SU-DHL-6 (cell line): ENCODE results near the gene CCSER2.

Experiments used
- CTCF ChIP-seq: fragments of 200-600 bp; sonication (generic); IDR thresholded peaks from one replicate; pipeline ENCODE4 v1.5.1; 2017; ENCODE audit warnings: antibody characterized with exemption, mild to moderate bottlenecking, low read length, moderate library complexity; ENCODE audit not compliant: insufficient read depth, poor library complexity, severe bottlenecking
- EZH2phosphoT487 ChIP-seq: fragments of 200-600 bp; sonication (generic), shearing (Covaris generic); conservative IDR thresholded peaks from 2 replicates; pipeline ENCODE4 v1.6.1; 2018; ENCODE audit warnings: mild to moderate bottlenecking, antibody characterized with exemption, low read length, moderate library complexity, mixed read lengths

GRCh38 chr10:84499846-84500245, 171.5 kb downstream of the CCSER2 start:
- TF ChIP-seq CTCF, result no peak
- TF ChIP-seq EZH2phosphoT487, result no peak
